SU-DHL-6 (cell line): ENCODE results near the gene INO80B.

Source experiments
- H2AFZ ChIP-seq: fragments of 200-600 bp; sonication (generic); 2 replicates; pipeline ENCODE4 v1.6.1; 2014; ENCODE audit warnings: low read depth, mild to moderate bottlenecking, moderate library complexity, mixed read lengths, antibody characterized with exemption, low read length; ENCODE audit not compliant: severe bottlenecking
- H3F3A ChIP-seq: fragments of 200-600 bp; shearing (Covaris generic); 2 replicates; pipeline ENCODE4 v1.6.0; 2016; ENCODE audit warnings: antibody characterized with exemption, mild to moderate bottlenecking; ENCODE audit not compliant: insufficient read depth
- H3K27ac ChIP-seq: fragments of 200-600 bp; sonication (generic); 2 replicates; pipeline ENCODE4 v1.5.1; 2016; ENCODE audit warnings: low read depth, mild to moderate bottlenecking, low read length, moderate library complexity, mixed read lengths
- H3K27me3 ChIP-seq: fragments of 200-600 bp; sonication (generic), shearing (Covaris generic); 2 replicates; pipeline ENCODE4 v1.6.0; 2014; ENCODE audit warnings: mild to moderate bottlenecking, low read length
- H3K36me3 ChIP-seq: fragments of 200-600 bp; sonication (generic); 2 replicates; pipeline ENCODE4 v1.6.1; 2014; ENCODE audit warnings: mild to moderate bottlenecking, low read length, mixed read lengths
- H3K4me2 ChIP-seq: fragments of 300-600, 200-600 bp; shearing (Covaris generic), sonication (generic); 2 replicates; pipeline ENCODE4 v1.6.0; 2014; ENCODE audit warnings: low read length, low read depth, mild to moderate bottlenecking; ENCODE audit not compliant: poor library complexity, severe bottlenecking
- H3K4me3 ChIP-seq: fragments of 200-600 bp; sonication (generic); 2 replicates; pipeline ENCODE4 v1.5.1; 2014; ENCODE audit warnings: antibody characterized with exemption, low read length, mild to moderate bottlenecking, mixed read lengths; ENCODE audit not compliant: insufficient read depth, poor library complexity, severe bottlenecking
- H3K79me2 ChIP-seq: fragments of 200-600 bp; sonication (generic); 2 replicates; pipeline ENCODE4 v1.6.1; 2014; ENCODE audit warnings: mild to moderate bottlenecking, low read length, moderate library complexity; ENCODE audit not compliant: insufficient read depth
- H3K9ac ChIP-seq: fragments of 200-600 bp; sonication (generic); 2 replicates; pipeline ENCODE4 v1.7.0; 2014; ENCODE audit warnings: mild to moderate bottlenecking, low read length
- H3K9me2 ChIP-seq: fragments of 200-600 bp; sonication (generic); replicated peaks from 2 replicates; pipeline ENCODE4 v1.6.1; 2014; ENCODE audit warnings: low read length; ENCODE audit not compliant: insufficient read depth
- H3K9me3 ChIP-seq: fragments of 200-600 bp; sonication (generic); 2 replicates; pipeline ENCODE4 v1.6.1; 2014; ENCODE audit warnings: low read length, mixed read lengths; ENCODE audit not compliant: insufficient read depth
- H4K20me1 ChIP-seq: fragments of 200-600 bp; sonication (generic); 2 replicates; pipeline ENCODE4 v1.6.1; 2014; ENCODE audit warnings: low read depth, mild to moderate bottlenecking, antibody characterized with exemption, low read length, moderate library complexity, mixed read lengths
- EZH2phosphoT487 ChIP-seq: fragments of 200-600 bp; sonication (generic), shearing (Covaris generic); conservative IDR thresholded peaks from 2 replicates; pipeline ENCODE4 v1.6.1; 2018; ENCODE audit warnings: mild to moderate bottlenecking, antibody characterized with exemption, low read length, moderate library complexity, mixed read lengths
- TF ChIP-seq, protein P1 (sequence below): fragments of 200-600 bp; sonication (generic); IDR thresholded peaks from one replicate; pipeline ENCODE4 v1.5.1; 2017; ENCODE audit warnings: antibody characterized with exemption, mild to moderate bottlenecking, low read length, moderate library complexity; ENCODE audit not compliant: insufficient read depth, poor library complexity, severe bottlenecking

Gene INO80B

DNA sequence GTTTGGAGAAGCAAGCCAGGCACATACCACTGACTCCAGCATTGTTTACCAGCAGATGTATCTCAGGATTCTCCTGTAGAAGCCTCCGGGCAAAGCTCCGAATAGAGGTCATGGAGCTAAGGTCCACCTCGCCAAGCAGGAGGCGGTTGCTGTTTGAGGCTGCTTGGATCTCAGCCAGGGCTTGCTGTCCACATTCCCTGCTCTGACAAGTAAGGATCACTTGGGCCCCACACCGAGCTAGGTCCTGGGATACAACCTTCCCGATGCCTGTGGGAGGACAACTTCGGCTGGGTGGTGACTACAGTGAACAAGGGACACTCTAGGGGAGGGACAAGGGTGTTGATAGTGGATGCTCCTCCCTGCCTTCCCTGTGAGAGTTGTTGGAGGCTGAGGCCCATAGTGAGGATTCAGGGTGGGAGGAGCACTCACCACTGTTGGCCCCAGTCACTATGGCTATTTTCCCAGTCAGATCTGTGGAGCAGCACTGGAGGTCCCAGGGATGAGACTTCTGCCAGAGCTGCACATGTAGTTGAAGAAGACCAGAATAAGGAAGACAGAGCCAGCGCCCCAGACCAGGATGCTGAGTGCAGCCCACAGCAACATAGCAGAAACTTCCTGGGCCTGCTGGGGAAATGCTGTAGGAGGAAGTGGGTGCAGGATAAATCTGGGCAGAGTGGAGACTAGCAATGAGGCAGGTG, 41.7 kb upstream of the INO80B start:
- no peak for TF ChIP-seq EZH2phosphoT487
- TF ChIP-seq, protein P1, sequence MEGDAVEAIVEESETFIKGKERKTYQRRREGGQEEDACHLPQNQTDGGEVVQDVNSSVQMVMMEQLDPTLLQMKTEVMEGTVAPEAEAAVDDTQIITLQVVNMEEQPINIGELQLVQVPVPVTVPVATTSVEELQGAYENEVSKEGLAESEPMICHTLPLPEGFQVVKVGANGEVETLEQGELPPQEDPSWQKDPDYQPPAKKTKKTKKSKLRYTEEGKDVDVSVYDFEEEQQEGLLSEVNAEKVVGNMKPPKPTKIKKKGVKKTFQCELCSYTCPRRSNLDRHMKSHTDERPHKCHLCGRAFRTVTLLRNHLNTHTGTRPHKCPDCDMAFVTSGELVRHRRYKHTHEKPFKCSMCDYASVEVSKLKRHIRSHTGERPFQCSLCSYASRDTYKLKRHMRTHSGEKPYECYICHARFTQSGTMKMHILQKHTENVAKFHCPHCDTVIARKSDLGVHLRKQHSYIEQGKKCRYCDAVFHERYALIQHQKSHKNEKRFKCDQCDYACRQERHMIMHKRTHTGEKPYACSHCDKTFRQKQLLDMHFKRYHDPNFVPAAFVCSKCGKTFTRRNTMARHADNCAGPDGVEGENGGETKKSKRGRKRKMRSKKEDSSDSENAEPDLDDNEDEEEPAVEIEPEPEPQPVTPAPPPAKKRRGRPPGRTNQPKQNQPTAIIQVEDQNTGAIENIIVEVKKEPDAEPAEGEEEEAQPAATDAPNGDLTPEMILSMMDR: no peak
- Histone ChIP-seq H3K27ac (no peak overlapping the region), H3K79me2 (no peaks in the 10 kb centered on the region), H3K27me3 (no peaks in the 10 kb centered on the region), H3K36me3 (no peaks in the 10 kb centered on the region), H3K9ac (no peak overlapping the region), H4K20me1 (no peaks in the 10 kb centered on the region), H2AFZ (no peak overlapping the region), H3K9me2 (no peaks in the 10 kb centered on the region), H3K4me3 (no peak overlapping the region), H3K4me2 (no peak overlapping the region), H3K9me3 (no peaks in the 10 kb centered on the region), H3F3A (no peaks in the 10 kb centered on the region)

DNA sequence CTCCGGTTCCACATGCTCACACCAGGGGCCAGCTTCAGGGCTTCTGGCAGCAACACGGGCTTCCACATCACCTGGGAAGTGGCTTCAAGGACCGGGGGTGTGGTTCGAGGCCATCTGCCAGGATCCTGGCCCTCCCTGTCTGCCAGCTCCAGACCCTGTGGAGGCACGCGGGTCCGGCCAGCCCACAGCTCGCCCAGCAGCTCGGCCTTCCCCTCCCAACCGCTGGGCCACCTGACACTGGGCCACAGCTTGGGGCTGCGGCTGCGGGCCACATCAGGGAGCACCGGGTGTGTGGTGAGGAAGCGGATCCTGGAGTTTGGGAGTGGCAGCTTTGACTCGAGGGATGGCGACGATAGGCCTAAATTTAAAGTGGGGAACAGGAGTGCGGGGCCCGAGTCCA, 40.4 kb upstream of the INO80B start:
- TF ChIP-seq EZH2phosphoT487: no peak
- TF ChIP-seq, protein P1: no peak
- Histone ChIP-seq H3K9ac (no peak overlapping the region), H3K4me2 (no peak overlapping the region), H3K4me3 (no peak overlapping the region), H3F3A (no peaks in the 10 kb centered on the region; the same call in 1 of the 2 replicates), H4K20me1 (no peaks in the 10 kb centered on the region), H3K36me3 (no peaks in the 10 kb centered on the region), H2AFZ (no peak overlapping the region), H3K79me2 (no peaks in the 10 kb centered on the region), H3K27me3 (no peaks in the 10 kb centered on the region), H3K9me2 (no peaks in the 10 kb centered on the region), H3K27ac (no peak overlapping the region), H3K9me3 (no peaks in the 10 kb centered on the region)

GRCh38 chr2:74414881-74415761, 39.8 kb upstream of the INO80B start:
- Histone ChIP-seq H3K9me2 (no peaks in the 10 kb centered on the region), H3F3A (no peaks in the 10 kb centered on the region; the same call in 1 of the 2 replicates), H3K9ac (no peak overlapping the region), H3K27ac (no peak overlapping the region), H3K27me3 (no peaks in the 10 kb centered on the region), H4K20me1 (no peaks in the 10 kb centered on the region), H3K36me3 (no peaks in the 10 kb centered on the region), H3K9me3 (no peaks in the 10 kb centered on the region), H3K79me2 (no peaks in the 10 kb centered on the region), H3K4me2 (no peak overlapping the region), H3K4me3 (no peak overlapping the region), H2AFZ (no peak overlapping the region)
- TF ChIP-seq, protein P1: no peak
- no peak for TF ChIP-seq EZH2phosphoT487
